Loucy (cell line): Measurements from ENCODE around the gene MMS19.

Experiments
- H2AFZ ChIP-seq: fragments of 200-600 bp; sonication (generic); 2 replicates; pipeline ENCODE4 v1.6.0; 2016; ENCODE audit warnings: antibody characterized with exemption, mild to moderate bottlenecking, low read length, moderate library complexity
- H3F3A ChIP-seq: fragments of 200-600 bp; 2 replicates; pipeline ENCODE4 v1.6.0; 2016; ENCODE audit warnings: antibody characterized with exemption, low read depth, mild to moderate bottlenecking
- H3K27me3 ChIP-seq: fragments of 200-600 bp; sonication (generic); 2 replicates; pipeline ENCODE4 v1.6.1; 2014; ENCODE audit warnings: low read length, mild to moderate bottlenecking; ENCODE audit not compliant: insufficient read depth, poor library complexity, severe bottlenecking
- H3K36me3 ChIP-seq: fragments of 200-600 bp; sonication (generic); 2 replicates; pipeline ENCODE4 v1.6.1; 2016; ENCODE audit warnings: low read length; ENCODE audit not compliant: insufficient read depth
- H3K4me1 ChIP-seq: fragments of 200-600 bp; sonication (generic); 2 replicates; pipeline ENCODE4 v1.5.1; 2014; ENCODE audit warnings: low read length, mild to moderate bottlenecking; ENCODE audit not compliant: insufficient read depth, poor library complexity, severe bottlenecking
- H3K4me2 ChIP-seq: fragments of 200-600 bp; sonication (generic); 2 replicates; pipeline ENCODE4 v1.6.0; 2014; ENCODE audit warnings: antibody characterized with exemption, low read length, low read depth, mild to moderate bottlenecking; ENCODE audit not compliant: poor library complexity, severe bottlenecking
- H3K4me3 ChIP-seq: fragments of 200-600 bp; sonication (generic); 2 replicates; pipeline ENCODE4 v1.5.1; 2014; ENCODE audit warnings: low read length, mild to moderate bottlenecking, mixed read lengths; ENCODE audit not compliant: poor library complexity, severe bottlenecking
- H3K79me2 ChIP-seq: fragments of 200-600 bp; sonication (generic); 2 replicates; pipeline ENCODE4 v1.6.1; 2014; ENCODE audit warnings: low read length; ENCODE audit not compliant: insufficient read depth
- H3K9ac ChIP-seq: fragments of 200-600 bp; sonication (generic); 2 replicates; pipeline ENCODE4 v1.6.0; 2014; ENCODE audit warnings: mild to moderate bottlenecking, low read depth, low read length, moderate library complexity; ENCODE audit not compliant: poor library complexity, severe bottlenecking
- H3K9me2 ChIP-seq: fragments of 200-600 bp; sonication (generic); replicated peaks from 2 replicates; pipeline ENCODE4 v1.6.1; 2016; ENCODE audit warnings: low read depth, low read length, mixed read lengths
- H3K9me3 ChIP-seq: fragments of 200-600 bp; sonication (generic); 2 replicates; pipeline ENCODE4 v1.6.1; 2014; ENCODE audit warnings: mild to moderate bottlenecking, antibody characterized with exemption, low read length, low read depth; ENCODE audit not compliant: insufficient read depth
- H4K20me1 ChIP-seq: fragments of 200-600 bp; sonication (generic); 2 replicates; pipeline ENCODE4 v1.6.0; 2014; ENCODE audit warnings: antibody characterized with exemption, low read length, mild to moderate bottlenecking; ENCODE audit not compliant: insufficient read depth, poor library complexity, severe bottlenecking
- CTCF ChIP-seq: fragments of 200-600 bp; sonication (generic); conservative IDR thresholded peaks from 2 replicates; pipeline ENCODE4 v1.5.1; 2014; ENCODE audit warnings: mild to moderate bottlenecking, antibody characterized with exemption, low read length
- EZH2phosphoT487 ChIP-seq: fragments of 200-600 bp; IDR thresholded peaks from 2 replicates; pipeline ENCODE4 v1.6.1; 2018; ENCODE audit warnings: antibody characterized with exemption, mild to moderate bottlenecking, moderate library complexity, borderline replicate concordance

MMS19 gene

GRCh38 chr10:97459111-97459510 lies 39.1 kb downstream of the MMS19 start:
- no peaks in the 10 kb centered on the region for H3K9me3 ChIP-seq
- H3K4me2 ChIP-seq, result no peak overlapping the region
- no peaks in the 10 kb centered on the region for H3K79me2 ChIP-seq
- no peak overlapping the region for H2AFZ ChIP-seq
- no peaks in the 10 kb centered on the region for H3K27me3 ChIP-seq
- TF ChIP-seq CTCF (no peak), EZH2phosphoT487 (no peak)
- no peaks in the 10 kb centered on the region for H3K4me1 ChIP-seq
- no peak overlapping the region for H3K9ac ChIP-seq
- no peaks in the 10 kb centered on the region for H3F3A ChIP-seq
- no peak overlapping the region for H3K4me3 ChIP-seq
- peaks cover 89% of the 10 kb centered on the region; the same call in 1 of the 2 replicates for H3K36me3 ChIP-seq
- H4K20me1 ChIP-seq, result no peaks in the 10 kb centered on the region
- no peaks in the 10 kb centered on the region for H3K9me2 ChIP-seq

GRCh38 chr10:97456686-97457065 lies 41.5 kb downstream of the MMS19 start:
- Histone ChIP-seq H3K9ac (no peak overlapping the region), H3K79me2 (peaks cover 5% of the 10 kb centered on the region; the same call in 1 of the 2 replicates), H4K20me1 (no peaks in the 10 kb centered on the region), H3K27me3 (no peaks in the 10 kb centered on the region), H3K36me3 (peaks cover 88% of the 10 kb centered on the region; the same call in 1 of the 2 replicates), H3F3A (no peaks in the 10 kb centered on the region), H3K4me1 (no peaks in the 10 kb centered on the region), H3K4me3 (no peak overlapping the region), H3K9me3 (no peaks in the 10 kb centered on the region), H3K9me2 (no peaks in the 10 kb centered on the region), H2AFZ (no peak overlapping the region), H3K4me2 (no peak overlapping the region)
- TF ChIP-seq EZH2phosphoT487 (no peak), CTCF (no peak)

- no peaks in the 10 kb centered on the region for H4K20me1 ChIP-seq
- peaks cover 10% of the 10 kb centered on the region; the same call in 1 of the 2 replicates for H3K79me2 ChIP-seq
- peaks cover 83% of the 10 kb centered on the region; the same call in 1 of the 2 replicates for H3K36me3 ChIP-seq
- H3F3A ChIP-seq, result no peaks in the 10 kb centered on the region
- TF ChIP-seq EZH2phosphoT487 (no peak), CTCF (no peak)
- peaks cover 1% of the 10 kb centered on the region for H3K4me1 ChIP-seq
- H3K27me3 ChIP-seq, result no peaks in the 10 kb centered on the region
- no peak overlapping the region for H3K9ac ChIP-seq
- H2AFZ ChIP-seq, result no peak overlapping the region
- H3K4me2 ChIP-seq, result no peak overlapping the region
- H3K9me3 ChIP-seq, result no peaks in the 10 kb centered on the region
- H3K4me3 ChIP-seq, result no peak overlapping the region
- no peaks in the 10 kb centered on the region for H3K9me2 ChIP-seq
These were observed 42.1 kb downstream of the MMS19 start for GRCh38 chr10:97456034-97456685.
